Measurements from ENCODE around the gene REC114. TPM values are rescaled to one million over a fixed set of nuclear protein-coding genes. Genes with fewer than 3 reads are reported as not detected.
A peak's percentile ranks its signal among the peaks of the same experiment; 100 is the strongest.
"Not testable (repeated sequence)": the region's sequence is repeated elsewhere in the genome, so short reads cannot be mapped to it uniquely, and the experiment has no call there.

The REC114 gene
- total RNA-seq, 1 experiment from 2014 or later: not detected

DNA sequence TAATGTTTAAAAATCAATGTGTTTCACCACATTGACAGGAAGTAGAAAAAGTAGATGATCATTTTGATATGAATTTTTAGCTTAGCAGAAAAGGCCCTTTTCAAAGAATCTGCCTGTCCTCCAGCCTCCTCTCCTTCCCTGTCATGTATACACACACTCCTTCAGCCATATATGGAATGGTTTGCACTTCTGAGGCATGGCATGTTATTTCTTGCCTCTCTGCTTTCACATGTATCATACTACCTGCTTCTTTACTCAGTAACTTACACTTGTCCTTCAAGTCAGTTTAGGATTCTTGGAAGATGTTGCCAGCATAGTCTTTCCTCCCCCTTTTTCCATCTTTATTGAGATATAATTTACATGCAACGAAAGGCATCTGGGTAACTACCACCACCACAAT, 79.0 kb downstream of the REC114 start:
- no peak for DNase-seq (ENCODE audit: extremely low read depth, low read depth)

DNA sequence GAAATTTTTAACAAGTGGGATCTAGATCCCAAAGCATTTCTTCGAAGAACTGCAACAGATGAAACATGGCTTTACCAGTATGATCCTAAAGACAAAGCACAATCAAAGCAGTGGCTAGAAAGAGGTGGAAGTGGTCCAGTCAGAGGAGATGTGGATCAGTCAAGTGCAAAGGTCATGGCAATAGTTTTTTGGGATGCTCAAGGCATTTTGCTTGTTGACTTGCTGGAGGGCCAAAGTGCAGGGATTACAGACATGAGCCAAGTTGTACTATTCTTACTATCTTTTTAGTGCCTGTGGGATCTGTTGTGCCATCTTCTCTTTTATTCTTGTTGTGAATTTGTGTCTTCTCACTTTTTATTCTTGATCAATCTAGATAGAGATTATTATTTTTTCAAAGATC, 82.0 kb downstream of the REC114 start:
- no peak for DNase-seq (ENCODE audit: extremely low read depth, low read depth)

DNA sequence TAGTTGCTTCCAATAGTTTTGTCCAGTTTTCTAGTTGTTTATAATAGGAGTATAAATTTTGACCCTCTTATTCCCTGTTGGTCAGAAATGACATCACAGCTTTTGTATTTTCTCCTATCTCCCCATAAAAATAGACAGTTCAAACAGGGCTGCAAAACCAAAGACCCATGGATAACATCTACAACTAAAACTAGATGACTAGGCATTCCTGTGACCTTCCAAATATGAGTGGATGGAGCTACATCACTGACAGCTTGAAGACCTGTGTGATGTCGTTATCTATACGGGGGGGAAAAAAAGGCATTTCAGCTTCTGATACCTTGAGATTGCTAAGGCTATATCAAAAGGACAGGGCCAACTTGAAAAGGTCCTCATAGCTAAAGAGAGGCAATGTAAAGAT, 84.6 kb downstream of the REC114 start:
- DNase-seq (ENCODE audit: extremely low read depth, low read depth): no peak

DNA sequence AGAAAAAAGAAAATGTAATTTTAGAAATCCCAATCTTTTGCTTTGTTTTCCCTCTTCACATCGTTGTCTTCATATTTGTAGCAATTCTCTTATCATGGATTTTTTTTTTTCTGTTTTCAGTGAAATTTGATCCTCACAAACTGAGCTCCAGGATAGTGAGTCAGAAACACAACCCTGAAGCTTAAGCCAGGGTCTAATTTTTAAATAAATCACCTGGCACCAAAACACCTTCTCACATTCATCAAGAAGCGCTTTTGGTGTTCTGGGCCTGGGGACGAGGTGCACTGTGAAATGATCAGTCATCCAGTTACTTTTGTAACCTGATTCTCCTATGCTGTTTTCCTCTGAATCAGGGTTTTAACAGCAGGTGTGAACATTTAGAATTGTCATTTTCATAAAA, 87.7 kb downstream of the REC114 start:
- DNase-seq (ENCODE audit: extremely low read depth, low read depth): no peak

DNA sequence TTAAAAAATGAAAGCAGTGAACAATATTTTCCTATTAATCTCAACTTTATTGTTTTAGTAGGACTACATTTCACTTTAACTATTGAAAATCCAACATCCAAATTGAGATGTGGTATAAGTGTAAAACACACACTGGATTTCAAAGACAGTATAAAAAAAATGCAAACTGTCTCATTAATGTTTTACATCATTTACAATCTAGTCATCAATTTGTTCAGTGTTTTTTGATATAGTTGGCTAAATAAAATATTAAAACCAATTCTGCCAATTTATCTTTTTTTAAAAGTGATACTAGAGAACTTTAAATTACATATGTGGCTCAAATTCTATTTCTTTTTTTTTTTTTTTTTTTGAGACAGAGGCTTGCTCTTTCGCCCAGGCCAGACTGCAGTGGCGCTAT, 95.2 kb downstream of the REC114 start:
- no peak for DNase-seq (ENCODE audit: extremely low read depth, low read depth)

DNA sequence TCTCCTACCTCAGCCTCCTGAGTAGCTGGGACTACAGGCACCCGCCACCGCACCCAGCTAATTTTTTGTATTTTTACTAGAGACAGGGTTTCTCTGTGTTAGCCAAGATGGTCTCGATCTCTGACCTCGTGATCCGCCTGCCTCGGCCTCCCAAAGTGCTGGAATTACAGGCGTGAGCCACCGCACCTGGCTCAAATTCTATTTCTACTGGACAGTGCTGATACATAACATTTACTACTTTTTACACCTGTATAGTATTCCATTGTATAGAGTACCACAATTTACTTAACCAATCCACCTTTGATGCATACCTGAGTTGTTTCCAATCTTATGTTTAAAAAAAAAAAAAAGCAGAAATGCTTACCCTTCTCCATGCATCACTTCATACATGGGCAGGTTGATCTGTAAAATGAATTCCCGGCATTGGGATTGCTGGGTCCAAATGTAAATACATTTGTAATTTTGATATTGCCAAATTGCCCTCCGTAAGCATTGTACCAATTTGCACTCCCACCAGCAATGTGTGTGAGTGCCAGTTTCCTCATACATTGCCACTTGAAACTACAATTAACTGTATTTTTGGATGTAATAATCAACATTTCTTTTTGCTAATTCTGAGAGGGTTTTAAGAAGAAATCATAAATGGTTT, 95.7 kb downstream of the REC114 start:
- DNase-seq (ENCODE audit: extremely low read depth, low read depth): no peak

DNA sequence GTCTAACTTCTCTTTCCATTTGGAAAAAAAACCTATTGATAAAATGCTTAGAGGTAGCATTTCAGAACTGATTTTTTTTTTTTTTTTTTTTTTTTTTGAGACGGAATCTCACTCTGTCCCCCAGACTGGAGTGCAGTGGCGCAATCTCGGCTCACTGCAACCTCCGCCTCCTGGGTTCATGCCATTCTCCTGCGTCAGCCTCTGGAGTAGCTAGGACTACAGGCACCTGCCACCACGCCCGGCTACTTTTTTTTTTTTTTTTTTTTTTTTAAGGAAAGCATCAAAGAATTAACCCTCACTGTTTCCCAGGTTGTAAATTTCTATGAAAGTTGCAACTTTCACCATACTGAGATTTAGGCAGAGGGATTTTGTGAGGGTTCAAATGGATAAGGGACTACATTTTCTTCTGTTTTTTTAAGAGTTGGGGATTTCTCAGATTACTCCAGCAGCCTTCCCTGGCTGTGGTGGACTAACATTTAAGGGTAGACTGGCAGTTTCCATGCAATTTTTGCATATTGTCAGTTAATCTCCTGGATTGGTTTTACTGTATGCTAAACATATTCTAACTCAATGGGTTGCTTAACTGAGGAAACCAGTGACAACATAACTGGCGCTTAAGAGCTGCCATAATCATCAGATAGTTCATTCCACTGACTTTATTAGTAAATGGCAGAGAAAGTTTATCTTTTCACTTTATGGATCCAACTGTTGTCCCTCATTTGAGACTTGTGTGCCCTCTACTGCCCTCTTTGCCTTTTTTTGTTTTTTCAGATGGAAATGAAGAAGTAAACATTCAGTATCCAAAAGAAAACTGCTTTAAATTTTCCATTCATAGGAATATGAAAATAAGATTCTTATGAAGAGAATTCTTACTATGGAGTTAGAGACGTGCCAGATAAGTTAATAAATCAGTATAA, 96.5 kb downstream of the REC114 start:
- no peak for DNase-seq (ENCODE audit: extremely low read depth, low read depth)

DNA sequence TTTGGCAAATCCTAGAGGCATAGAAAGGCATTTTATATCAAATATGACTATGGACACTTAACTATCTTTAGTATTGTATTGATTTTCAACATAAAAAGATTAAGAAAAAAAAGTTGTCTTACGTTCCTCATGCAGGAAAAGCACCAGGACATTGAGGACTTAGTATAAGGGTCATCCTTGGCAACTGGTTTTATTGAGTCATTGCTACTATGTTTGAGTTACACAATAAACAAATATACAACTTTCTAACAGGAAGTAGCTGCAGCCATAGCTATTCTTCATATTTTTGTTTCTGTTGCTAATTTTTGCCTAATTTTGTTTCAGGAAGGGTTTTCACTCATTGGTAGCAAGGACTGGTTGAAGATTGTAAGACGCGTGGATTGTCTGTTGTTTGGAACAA, 97.2 kb downstream of the REC114 start:
- DNase-seq (ENCODE audit: extremely low read depth, low read depth): no peak

DNA sequence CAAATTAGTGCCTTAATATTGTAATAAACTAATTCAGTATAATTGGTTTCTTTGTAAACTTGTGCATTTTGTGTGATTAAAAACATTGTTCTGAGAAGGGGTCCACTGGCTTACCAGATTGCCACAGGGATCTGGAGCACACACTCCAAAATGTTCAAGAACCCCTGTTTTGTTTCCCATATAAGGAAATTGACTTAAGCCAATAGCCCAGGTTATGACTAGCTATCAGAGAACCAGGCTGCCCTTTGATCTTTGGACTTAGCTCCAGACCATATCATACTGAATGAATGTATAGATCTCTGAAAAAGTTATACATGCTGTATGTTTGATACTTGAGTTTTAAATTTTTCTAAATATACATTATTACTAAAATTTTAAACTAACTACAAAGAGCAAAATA, 98.5 kb downstream of the REC114 start:
- DNase-seq (ENCODE audit: extremely low read depth, low read depth): no peak

DNA sequence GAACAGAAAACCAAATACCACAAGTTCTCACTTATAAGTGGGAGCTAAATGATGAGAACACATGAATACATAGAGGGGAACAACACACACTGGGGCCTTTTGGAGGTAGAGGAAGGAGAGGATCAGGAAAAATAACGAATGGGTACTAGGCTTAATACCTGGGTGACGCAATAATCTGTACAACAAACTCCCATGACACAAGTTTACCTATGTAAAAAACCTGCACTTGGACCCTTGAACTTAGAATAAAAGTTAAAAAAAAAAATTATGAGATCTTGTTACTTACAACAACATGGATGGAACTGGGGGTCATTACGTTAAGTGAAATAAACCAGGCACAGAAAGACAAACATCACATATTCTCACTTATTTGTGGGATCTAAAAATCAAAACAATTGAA, 106.0 kb downstream of the REC114 start:
- not testable (repeated sequence) for DNase-seq (ENCODE audit: extremely low read depth, low read depth)

DNA sequence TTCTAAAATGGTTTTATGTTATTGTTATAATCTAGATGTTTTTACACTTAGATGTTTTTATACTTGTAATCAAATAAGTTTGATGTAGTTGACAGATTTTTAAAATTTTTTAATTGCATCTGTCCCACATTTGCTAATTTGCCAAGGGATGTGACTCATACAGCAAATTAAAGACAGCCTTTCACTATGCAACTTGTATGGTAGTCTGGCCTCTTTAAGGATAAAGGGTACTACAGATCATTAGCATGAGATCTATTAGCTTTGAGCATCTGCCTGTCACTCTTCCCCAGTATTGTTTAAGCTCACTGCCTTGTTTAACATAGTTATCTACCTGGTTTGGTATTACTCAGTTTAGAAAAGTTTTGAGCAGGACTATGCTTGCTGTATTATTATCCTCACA, 107.2 kb downstream of the REC114 start:
- no peak for DNase-seq (ENCODE audit: extremely low read depth, low read depth)

DNA sequence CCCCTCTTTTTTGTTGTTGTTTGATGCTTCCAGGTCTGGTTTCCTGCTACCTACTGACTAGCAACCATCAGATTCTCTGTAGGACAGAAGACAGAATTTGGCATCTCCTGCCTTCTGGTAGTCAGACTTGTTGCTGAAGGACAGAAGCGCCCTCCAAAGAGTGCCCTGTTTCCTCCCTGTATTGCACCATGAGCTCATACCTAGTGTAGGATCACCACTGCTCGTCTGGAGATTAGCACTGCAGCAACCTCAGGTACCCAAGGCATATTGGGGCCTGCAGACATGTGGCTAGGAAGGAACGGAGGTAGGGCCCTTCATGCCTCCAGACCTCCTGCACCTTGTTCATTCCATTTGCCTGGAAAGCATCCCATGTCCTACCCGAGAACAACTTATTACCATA, 112.1 kb downstream of the REC114 start:
- DNase-seq (ENCODE audit: extremely low read depth, low read depth): no peak

DNA sequence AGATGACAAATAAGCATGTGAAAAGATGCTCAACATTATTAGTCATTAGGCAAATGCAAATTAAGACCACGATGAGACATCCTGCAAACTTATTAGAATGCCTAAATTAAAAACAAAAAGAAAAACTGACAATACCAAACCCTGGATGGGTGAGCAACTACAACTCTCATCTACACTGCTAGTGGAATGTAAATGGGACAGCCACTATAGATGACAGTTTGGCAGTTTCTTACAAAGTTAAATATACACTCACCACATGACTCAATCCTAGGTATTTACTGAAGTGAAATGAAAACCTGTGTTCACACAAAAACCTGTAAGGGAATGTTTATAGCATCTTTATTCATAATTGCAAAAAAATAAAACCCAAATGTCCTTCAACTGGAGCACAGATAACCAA, 115.6 kb downstream of the REC114 start:
- no peak for DNase-seq (ENCODE audit: extremely low read depth, low read depth)

DNA sequence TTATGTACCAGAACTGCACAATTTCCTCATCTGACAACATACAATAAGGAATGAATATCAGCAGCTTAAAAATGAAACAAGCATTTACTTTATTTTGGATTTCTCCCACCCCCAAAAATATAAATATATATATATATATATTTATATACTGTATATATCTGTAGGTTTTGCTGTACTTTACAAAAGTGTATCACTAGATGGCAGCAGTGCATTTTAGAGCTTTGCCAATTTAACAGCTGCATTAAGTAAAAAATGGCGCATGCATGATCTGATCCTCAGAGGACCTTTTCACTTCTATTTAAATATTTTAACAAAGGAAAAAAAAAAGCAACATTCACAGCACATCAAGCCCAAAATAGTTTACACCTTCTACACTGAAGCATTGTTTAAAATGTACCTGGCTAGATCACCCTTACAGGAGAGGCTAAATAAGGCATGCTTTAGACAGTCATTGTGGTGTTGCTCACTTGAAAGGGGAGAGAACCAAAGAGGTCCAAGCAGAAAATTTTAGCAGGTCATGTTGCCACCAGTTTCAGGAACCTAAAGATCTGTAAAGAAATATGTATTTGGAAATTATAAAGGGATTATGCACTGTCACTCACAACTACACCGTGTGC, 117.6 kb downstream of the REC114 start:
- peak; percentile 62 for DNase-seq (ENCODE audit: extremely low read depth, low read depth)

DNA sequence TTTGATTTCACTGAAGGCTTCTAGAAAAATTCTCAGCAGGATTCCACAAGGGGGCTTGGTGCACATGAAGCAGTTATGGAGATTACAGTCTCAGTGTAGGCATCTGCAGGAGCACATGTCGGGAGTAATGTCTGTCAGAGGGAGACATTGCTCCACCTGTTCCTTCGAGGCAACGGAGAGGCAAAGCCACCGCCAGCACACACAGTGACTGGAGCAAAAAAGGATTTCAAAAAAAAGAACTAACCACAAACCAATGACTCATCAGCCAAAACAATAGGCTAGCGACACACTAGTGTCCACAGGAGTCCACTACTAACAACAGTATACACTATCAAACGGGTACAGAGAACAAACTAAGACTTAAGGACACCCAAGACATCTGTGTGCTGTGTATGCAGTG, 121.3 kb downstream of the REC114 start:
- DNase-seq (ENCODE audit: extremely low read depth, low read depth): no peak

DNA sequence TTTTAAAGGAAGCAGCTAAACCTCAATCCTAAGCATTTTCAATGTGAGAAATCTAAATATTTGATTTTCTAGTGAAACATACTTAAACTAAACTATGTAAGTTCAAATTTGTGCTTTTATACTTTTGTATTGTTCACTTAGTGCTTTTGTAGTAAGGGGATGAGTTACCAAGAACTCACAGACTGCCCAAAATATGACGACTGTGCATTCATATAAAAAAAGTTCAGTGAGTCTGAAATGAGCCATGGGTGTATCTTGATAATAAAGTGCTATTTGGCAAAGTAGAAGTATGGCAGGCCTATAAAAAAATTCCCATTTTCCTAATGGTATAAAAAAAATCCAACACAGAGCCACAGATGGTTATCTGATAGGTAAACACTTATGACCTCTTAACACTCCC, 124.1 kb downstream of the REC114 start:
- DNase-seq (ENCODE audit: extremely low read depth, low read depth): no peak

DNA sequence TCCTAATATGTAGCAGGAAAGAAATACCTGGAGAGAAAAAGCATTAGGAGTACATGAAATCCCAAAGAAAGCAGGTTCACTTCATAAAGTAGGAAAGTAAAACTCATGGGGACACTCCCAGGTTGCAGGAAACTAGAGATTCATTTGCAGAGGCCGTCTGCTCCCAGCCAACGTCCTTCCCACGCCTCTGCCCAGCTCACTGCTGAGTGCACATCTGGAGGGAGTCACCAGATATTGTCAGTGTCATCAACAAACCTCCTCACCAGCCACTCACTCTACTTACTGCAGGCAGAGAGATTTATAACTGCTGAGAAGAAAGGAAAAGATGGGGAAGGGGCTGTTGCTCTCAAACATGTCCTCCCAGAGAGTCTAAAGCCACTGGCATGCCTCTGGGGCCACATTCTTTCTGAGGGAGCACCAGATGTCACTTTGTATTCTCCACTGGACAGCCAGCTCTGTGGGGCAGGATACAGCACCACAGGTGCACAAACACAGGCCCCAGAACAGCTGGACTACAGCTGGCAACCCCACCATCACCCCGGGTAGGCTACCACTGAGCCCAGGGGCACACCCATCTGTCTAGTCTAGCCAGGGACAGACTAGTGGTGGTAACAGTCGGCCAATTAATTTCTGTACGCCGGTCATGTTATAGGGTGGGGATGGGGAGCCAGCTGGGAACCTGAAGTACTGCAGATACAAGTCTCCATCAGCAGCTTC, 125.8 kb downstream of the REC114 start:
- DNase-seq (ENCODE audit: extremely low read depth, low read depth): no peak

DNA sequence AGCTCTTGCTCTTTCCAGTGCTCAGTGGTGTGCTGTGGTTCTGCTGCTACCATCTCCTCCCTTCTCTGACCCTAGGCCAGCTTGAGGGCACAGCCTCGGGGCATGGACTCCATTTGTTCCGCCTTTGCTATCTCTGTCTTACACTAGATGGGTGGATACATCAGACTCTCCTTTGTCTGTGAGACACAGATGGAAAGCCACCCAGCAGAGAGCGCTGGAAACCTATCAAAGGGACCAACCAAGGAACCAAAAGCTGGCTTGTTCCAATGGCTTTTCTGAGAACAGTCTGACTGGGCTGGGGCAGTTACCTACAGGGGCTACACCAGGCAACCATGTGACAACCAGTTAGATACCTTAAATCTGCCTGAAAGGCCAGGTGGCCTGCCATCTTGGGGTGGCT, 126.4 kb downstream of the REC114 start:
- DNase-seq (ENCODE audit: extremely low read depth, low read depth): no peak

DNA sequence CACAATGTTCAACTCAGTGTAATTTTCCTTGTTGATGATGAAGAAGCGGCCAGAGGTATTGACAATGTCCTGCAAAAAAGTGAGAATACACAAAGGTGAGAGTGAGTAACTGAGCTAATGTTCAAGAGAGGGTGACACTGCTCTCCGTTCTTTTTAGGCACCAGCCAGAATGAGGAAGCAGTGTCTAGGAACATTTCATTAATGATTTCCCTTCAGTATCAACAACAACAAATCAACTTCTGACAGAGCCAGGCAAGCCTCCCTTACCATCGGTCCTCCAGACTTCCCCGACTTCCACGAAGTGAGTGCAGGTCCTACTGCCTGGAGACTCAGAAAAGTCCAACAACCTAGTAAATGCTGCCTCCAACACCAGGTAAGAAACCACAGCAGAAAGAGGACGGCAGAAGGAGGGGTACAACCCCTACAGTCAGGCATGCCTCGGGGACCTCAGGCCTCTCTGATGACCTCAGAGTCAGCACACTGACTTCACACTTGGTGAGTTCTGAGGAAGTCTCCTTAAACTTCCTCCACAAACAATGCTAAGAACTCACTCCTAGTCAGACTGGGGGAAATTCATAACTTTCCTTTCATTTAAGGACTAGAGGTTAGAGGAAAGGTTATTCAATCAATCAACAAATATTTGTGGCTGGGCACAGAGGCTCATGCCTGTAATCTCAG, 127.5 kb downstream of the REC114 start:
- DNase-seq (ENCODE audit: extremely low read depth, low read depth): no peak

DNA sequence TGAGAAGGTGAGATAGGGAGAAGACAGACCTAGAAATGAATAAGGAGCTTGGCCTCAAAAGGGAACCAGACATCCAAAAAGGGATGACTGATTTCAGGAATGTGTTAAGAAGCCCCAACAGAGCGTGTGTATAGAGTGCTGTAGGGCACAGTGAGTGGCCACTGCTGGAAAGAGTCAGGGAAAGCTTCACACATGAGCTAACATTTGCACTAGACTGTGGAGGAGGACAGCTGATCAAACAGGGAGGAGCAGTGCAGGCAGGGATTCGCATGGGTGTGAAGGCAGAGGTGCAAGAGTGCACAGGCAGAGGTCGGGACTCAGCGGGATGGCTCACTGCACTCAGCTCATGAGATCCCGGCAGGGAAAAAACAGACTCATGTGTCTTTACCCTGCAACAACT, 128.4 kb downstream of the REC114 start:
- no peak for DNase-seq (ENCODE audit: extremely low read depth, low read depth)

DNA sequence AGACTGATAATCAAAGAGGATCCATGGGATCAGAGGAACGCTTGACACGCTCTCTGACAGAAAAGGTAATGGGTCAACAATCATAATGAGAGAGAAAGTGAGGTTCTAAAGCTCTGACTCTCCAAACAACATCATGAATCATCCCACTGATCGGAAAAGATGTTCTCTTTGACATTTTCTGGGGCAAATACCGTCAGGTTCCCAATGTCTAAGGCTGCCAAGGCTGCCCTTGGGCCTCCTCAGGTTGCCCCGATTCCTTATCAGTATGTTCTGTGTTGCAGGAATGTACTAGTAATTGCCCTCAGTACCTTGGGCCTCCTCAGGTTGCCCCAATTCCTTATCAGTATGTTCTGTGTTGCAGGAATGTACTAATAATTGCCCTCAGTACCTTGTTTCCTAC, 129.3 kb downstream of the REC114 start:
- DNase-seq (ENCODE audit: extremely low read depth, low read depth): no peak

Data from NCI-H460 (cell line).